ENCODE data around the gene OR2AG1.

OR2AG1 gene

GRCh38 chr11:6735306-6735705 lies 47.5 kb upstream of the OR2AG1 start:
- TF ChIP-seq ZNF8 (CRISPR knock-in tag; IDR thresholded peaks at IDR 0.05): no peak
- TF ChIP-seq TSHZ2 (CRISPR knock-in tag; IDR thresholded peaks at IDR 0.05): no peak
- TF ChIP-seq GLIS3 (CRISPR knock-in tag; IDR thresholded peaks at IDR 0.05): no peak
- no peak for TF ChIP-seq BACH2 (CRISPR knock-in tag; IDR thresholded peaks at IDR 0.05; ENCODE audit: borderline replicate concordance)
- TF ChIP-seq ZC3H10 (CRISPR knock-in tag; IDR thresholded peaks at IDR 0.05): no peak
- TF ChIP-seq TCF4 (CRISPR knock-in tag; IDR thresholded peaks at IDR 0.05; ENCODE audit: borderline replicate concordance): no peak
- no peak for TF ChIP-seq SNAI2 (CRISPR knock-in tag; IDR thresholded peaks at IDR 0.05)
- TF ChIP-seq CREB5 (CRISPR knock-in tag; IDR thresholded peaks at IDR 0.05; ENCODE audit: low read depth): no peak
- TF ChIP-seq RARB (CRISPR knock-in tag; IDR thresholded peaks at IDR 0.05): no peak
- TF ChIP-seq ISL1 (CRISPR knock-in tag; IDR thresholded peaks at IDR 0.05): no peak
- TF ChIP-seq CSDC2 (CRISPR knock-in tag; IDR thresholded peaks at IDR 0.05): no peak
- TF ChIP-seq ESRRG (CRISPR knock-in tag; IDR thresholded peaks at IDR 0.05): no peak
- TF ChIP-seq ARNTL (CRISPR knock-in tag; IDR thresholded peaks at IDR 0.05; ENCODE audit: borderline replicate concordance, low read depth): no peak
- no peak for TF ChIP-seq CSRNP3 (CRISPR knock-in tag; IDR thresholded peaks at IDR 0.05)
- TF ChIP-seq POU6F1 (CRISPR knock-in tag; IDR thresholded peaks at IDR 0.05; ENCODE audit: borderline replicate concordance, low read depth): no peak
- ATAC-seq: no peak

GRCh38 chr11:6736495-6737121 lies 46.2 kb upstream of the OR2AG1 start:
- no peak for ATAC-seq
- TF ChIP-seq TOX (CRISPR knock-in tag; IDR thresholded peaks at IDR 0.05; ENCODE audit: borderline replicate concordance): no peak
- no peak for TF ChIP-seq ZNF565 (CRISPR knock-in tag; conservative IDR thresholded peaks at IDR 0.05; ENCODE audit: low read depth)
- no peak for TF ChIP-seq BACH2 (CRISPR knock-in tag; IDR thresholded peaks at IDR 0.05; ENCODE audit: borderline replicate concordance)
- TF ChIP-seq PATZ1 (CRISPR knock-in tag; IDR thresholded peaks at IDR 0.05; ENCODE audit: borderline replicate concordance): no peak
- TF ChIP-seq ISL1 (CRISPR knock-in tag; IDR thresholded peaks at IDR 0.05): no peak
- TF ChIP-seq POU6F1 (CRISPR knock-in tag; IDR thresholded peaks at IDR 0.05; ENCODE audit: borderline replicate concordance, low read depth): no peak
- TF ChIP-seq ESRRG (CRISPR knock-in tag; IDR thresholded peaks at IDR 0.05): no peak
- TF ChIP-seq RARB (CRISPR knock-in tag; IDR thresholded peaks at IDR 0.05): no peak
- TF ChIP-seq CSDC2 (CRISPR knock-in tag; IDR thresholded peaks at IDR 0.05): no peak
- TF ChIP-seq OSR1 (CRISPR knock-in tag; IDR thresholded peaks at IDR 0.05): no peak
- no peak for TF ChIP-seq PPARA (CRISPR knock-in tag; IDR thresholded peaks at IDR 0.05; ENCODE audit: borderline replicate concordance)
